A673 (cell line): ENCODE results near the gene TCEAL7.

ENCODE experiments used
- EZH2 ChIP-seq: fragments of 200-600 bp; sonication (generic); IDR thresholded peaks from 2 replicates; pipeline ENCODE4 v1.6.1; 2017; ENCODE audit warnings: borderline replicate concordance, low read depth, mild to moderate bottlenecking, mixed read lengths, antibody characterized with exemption, low read length; ENCODE audit not compliant: poor library complexity, severe bottlenecking
- TF ChIP-seq, protein P1 (sequence below): fragments of 300-800, 200-600 bp; sonication (generic); conservative IDR thresholded peaks from 2 replicates; pipeline ENCODE4 v1.5.1; 2017; ENCODE audit warnings: low read depth, mild to moderate bottlenecking, antibody characterized with exemption, low read length, moderate library complexity, mixed read lengths

DNA sequence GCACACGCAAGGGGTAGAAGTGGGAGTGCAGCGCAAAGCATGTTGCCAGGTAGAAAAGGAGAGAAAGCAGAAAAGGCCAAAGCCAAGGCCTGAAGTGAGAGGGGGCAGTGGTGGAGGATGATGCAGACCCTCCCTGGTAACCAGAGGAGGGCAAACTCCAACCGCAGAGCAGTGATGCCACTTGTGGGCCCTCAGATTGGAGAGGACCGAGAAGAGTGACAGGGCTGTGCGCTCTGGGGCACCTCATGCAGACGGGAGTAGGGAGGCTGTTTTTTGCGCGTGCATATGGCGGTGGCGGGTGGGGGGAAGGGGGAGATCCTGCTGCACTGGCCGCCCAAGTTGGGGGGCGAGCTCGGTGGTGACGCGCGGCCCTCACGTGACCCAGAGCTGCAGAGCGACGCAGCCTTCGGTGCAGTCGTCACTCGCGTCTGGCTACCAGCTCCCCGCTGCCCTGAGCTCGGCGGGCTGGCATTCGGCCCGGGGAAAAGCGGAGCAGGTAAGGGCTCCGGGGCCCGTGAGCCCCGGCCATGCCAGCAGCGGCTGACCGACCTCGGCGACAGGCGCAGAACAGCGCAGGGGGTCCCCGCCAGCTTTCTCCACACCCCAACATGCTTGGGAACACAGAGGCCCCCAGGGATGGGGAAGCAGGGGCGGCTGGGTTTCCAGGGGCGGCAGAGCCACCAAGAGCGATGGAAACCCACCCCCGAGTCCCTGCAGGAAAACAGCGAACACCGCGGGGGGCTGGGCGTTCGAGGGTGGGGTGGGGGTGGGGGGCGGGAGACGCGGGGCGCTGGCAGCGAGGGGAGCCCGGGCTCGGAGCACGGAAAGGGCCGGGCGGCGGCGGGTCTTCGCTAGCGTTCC lies 46.3 kb downstream of the TCEAL7 start, which contains the start of gene BEX3:
- TF ChIP-seq, protein P1, sequence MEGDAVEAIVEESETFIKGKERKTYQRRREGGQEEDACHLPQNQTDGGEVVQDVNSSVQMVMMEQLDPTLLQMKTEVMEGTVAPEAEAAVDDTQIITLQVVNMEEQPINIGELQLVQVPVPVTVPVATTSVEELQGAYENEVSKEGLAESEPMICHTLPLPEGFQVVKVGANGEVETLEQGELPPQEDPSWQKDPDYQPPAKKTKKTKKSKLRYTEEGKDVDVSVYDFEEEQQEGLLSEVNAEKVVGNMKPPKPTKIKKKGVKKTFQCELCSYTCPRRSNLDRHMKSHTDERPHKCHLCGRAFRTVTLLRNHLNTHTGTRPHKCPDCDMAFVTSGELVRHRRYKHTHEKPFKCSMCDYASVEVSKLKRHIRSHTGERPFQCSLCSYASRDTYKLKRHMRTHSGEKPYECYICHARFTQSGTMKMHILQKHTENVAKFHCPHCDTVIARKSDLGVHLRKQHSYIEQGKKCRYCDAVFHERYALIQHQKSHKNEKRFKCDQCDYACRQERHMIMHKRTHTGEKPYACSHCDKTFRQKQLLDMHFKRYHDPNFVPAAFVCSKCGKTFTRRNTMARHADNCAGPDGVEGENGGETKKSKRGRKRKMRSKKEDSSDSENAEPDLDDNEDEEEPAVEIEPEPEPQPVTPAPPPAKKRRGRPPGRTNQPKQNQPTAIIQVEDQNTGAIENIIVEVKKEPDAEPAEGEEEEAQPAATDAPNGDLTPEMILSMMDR = no peak
- TF ChIP-seq EZH2 = no peak
